HL-60 (cell line): ENCODE measurements around the gene RNF220.

ENCODE experiments used
- DNase-seq, 2 experiments: peaks; one replicate each; pipeline ENCODE4 v3.0.0-alpha.2; 2010 to 2020; ENCODE audit warnings: low read depth in 1 of 2, low spot score in 1 of 2
- H3K27ac ChIP-seq: fragments of 250-450 bp; sonication (Bioruptor Pico); replicated peaks from 2 replicates; pipeline ENCODE4 v1.5.1; 2020; ENCODE audit warnings: mild to moderate bottlenecking, moderate library complexity
- H3K27me3 ChIP-seq: fragments of 250-450 bp; sonication (Bioruptor Pico); 2 replicates; pipeline ENCODE4 v1.5.1; 2021; ENCODE audit warnings: mild to moderate bottlenecking, moderate library complexity; ENCODE audit not compliant: insufficient read depth, poor library complexity, severe bottlenecking
- H3K4me3 ChIP-seq: replicated peaks from 2 replicates; pipeline ENCODE4 v1.5.1; 2011; ENCODE audit warnings: mild to moderate bottlenecking, control low read depth, low read length; ENCODE audit not compliant: insufficient read depth
- GABPA ChIP-seq: IDR thresholded peaks from 2 replicates; pipeline ENCODE4 v1.6.1; 2012; ENCODE audit warnings: low read depth
- POLR2AphosphoS5 ChIP-seq: IDR thresholded peaks from 2 replicates; pipeline ENCODE4 v1.6.1; 2012; ENCODE audit warnings: low read depth
- SPI1 ChIP-seq: IDR thresholded peaks from 2 replicates; pipeline ENCODE4 v1.6.1; 2012; ENCODE audit warnings: low read depth, mild to moderate bottlenecking, borderline replicate concordance
- TF ChIP-seq, protein P1 (sequence below): IDR thresholded peaks from 2 replicates; pipeline ENCODE4 v1.6.1; 2012; ENCODE audit warnings: low read depth; ENCODE audit not compliant: insufficient replicate concordance
- TF ChIP-seq, protein P2 (sequence below): IDR thresholded peaks from one replicate; pipeline ENCODE4 v1.5.1; 2011; ENCODE audit warnings: low read length, control low read depth, inconsistent platforms; ENCODE audit not compliant: insufficient read depth

The RNF220 gene

DNA sequence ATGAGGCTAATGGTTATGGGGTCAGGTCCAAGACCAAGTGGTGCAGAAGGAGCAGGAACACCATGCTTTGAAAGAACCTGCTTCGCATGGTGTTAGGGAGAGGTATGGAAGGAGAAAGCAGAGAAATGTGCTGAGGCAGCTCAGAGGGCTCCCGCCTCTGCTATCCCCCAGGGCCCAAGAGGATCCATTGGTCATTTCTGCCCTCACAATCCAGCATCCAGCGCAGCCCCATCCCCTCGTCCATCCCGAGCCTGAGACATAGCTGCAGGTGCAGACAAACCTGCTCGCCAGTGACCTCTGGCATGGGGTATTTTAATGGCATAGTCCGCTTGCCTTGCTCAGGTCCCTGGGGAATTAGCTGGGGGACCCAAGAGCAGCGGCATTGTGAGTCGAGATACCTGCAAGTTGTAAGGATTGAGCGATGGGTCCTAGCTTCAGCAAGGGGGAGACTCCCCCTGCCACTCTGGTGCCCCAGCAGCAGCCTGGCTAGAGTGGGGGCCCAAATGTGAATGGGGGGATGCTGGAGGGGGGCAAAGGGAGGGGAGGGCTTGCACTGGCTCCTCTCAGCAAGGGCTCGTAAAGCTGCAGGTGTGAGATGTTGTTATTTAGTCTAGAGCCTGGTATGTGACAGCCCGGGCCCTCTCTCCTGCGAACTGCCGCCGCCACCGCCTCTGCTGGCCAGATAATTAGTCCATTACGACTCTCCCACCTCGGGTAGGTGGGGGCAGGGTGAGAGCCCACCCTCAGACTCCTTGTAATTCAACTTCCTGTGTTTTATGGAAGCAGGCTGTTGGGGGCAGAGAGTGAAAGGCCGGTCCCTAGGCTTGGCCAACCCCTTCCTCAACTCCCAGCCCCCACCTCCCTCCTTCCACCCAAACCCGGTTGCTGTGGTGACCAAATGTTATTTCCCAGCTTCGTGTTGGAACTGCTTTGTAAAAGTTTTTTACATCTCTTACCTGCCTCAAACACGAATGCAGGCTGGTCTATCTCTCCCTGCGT, 118.8 kb downstream of the RNF220 start:
- DNase-seq: no peak
- no peak for TF ChIP-seq SPI1
- TF ChIP-seq, protein P1, sequence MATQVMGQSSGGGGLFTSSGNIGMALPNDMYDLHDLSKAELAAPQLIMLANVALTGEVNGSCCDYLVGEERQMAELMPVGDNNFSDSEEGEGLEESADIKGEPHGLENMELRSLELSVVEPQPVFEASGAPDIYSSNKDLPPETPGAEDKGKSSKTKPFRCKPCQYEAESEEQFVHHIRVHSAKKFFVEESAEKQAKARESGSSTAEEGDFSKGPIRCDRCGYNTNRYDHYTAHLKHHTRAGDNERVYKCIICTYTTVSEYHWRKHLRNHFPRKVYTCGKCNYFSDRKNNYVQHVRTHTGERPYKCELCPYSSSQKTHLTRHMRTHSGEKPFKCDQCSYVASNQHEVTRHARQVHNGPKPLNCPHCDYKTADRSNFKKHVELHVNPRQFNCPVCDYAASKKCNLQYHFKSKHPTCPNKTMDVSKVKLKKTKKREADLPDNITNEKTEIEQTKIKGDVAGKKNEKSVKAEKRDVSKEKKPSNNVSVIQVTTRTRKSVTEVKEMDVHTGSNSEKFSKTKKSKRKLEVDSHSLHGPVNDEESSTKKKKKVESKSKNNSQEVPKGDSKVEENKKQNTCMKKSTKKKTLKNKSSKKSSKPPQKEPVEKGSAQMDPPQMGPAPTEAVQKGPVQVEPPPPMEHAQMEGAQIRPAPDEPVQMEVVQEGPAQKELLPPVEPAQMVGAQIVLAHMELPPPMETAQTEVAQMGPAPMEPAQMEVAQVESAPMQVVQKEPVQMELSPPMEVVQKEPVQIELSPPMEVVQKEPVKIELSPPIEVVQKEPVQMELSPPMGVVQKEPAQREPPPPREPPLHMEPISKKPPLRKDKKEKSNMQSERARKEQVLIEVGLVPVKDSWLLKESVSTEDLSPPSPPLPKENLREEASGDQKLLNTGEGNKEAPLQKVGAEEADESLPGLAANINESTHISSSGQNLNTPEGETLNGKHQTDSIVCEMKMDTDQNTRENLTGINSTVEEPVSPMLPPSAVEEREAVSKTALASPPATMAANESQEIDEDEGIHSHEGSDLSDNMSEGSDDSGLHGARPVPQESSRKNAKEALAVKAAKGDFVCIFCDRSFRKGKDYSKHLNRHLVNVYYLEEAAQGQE: no peak
- TF ChIP-seq, protein P2, sequence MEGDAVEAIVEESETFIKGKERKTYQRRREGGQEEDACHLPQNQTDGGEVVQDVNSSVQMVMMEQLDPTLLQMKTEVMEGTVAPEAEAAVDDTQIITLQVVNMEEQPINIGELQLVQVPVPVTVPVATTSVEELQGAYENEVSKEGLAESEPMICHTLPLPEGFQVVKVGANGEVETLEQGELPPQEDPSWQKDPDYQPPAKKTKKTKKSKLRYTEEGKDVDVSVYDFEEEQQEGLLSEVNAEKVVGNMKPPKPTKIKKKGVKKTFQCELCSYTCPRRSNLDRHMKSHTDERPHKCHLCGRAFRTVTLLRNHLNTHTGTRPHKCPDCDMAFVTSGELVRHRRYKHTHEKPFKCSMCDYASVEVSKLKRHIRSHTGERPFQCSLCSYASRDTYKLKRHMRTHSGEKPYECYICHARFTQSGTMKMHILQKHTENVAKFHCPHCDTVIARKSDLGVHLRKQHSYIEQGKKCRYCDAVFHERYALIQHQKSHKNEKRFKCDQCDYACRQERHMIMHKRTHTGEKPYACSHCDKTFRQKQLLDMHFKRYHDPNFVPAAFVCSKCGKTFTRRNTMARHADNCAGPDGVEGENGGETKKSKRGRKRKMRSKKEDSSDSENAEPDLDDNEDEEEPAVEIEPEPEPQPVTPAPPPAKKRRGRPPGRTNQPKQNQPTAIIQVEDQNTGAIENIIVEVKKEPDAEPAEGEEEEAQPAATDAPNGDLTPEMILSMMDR: no peak
- no peak for TF ChIP-seq GABPA
- TF ChIP-seq POLR2AphosphoS5: no peak
- H3K27me3 ChIP-seq: no peaks in the 10 kb centered on the region
- H3K4me3 ChIP-seq: no peak overlapping the region
- H3K27ac ChIP-seq: no peak overlapping the region

DNA sequence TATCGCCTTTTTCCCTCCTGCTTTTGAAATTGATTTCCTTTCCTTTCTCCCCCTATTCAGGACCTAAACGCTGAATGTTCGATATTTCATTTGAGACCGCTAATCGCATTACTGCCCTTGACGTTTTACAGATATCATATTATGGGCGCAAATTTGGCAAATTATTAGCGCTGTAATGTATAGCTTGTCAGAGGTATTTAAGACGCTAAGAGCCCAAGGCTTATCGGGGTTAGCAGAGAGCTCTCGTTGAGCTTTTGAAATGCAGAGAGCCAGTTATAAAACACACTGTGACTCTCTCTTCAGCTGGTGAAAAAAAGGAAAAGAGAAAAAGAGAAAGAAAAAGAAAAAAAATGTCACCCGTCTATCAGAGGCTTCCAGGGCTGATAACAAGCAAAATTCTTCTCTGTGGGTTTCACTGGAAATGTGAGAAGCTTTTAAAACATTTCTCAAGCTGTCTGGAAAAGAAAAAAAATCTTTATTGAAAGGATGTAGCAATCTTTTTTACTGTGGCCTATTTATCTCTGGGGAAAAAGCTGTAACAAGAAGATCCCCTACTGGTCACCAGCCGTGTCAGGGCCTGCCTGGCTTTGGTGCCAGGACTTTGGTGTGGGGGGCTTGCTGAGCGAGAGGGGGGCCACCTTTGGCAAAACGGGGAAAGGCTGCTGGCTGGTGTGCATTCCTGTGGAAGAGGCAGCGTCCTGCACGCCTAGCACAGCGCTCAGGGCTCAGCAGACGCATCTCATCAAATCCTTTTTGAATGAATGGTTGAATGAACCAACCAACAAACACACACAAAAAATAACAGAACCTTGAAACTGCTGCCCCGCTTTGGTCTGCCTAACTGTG, 119.8 kb downstream of the RNF220 start:
- Histone ChIP-seq H3K27ac (no peak overlapping the region), H3K27me3 (no peaks in the 10 kb centered on the region), H3K4me3 (no peak overlapping the region)
- TF ChIP-seq POLR2AphosphoS5 (no peak), SPI1 (no peak), GABPA (no peak)
- TF ChIP-seq, protein P2: no peak
- TF ChIP-seq, protein P1: no peak
- DNase-seq: no peak

DNA sequence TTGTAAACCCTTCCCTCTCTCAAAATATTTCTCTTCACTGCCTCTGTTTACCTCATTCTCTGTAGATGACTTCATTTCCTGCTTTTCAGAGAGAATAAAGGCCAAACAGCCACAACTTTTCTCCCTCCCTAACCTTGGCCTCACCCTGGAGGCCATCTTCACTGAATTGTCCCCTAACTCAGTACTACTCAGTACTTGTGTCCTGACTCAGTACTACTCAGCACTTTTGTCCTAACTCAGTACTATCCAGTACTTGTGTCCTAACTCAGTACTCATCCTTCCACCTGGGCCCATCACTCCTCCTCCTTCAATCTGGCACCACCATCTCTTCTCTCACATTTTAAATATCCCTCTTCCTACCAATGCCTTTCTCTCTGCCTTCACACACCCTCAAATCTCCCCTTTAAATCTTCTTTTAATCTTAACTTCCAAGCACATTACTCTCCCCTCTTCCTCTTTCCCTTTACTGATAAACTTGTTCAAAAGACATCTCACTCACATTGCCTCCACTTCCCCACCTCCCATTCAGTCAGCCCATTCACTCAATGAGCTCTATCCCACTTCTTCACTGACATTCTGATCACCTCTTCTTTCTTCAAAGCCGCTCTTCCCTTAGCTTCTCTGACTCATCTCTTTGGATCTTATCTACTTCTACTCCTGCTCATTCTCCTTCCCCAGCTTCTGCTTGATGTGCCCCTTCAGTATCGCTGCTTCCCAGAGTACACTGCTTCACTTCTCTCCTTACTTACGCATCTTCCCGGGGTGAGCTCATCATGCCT, 121.4 kb downstream of the RNF220 start:
- TF ChIP-seq, protein P2: no peak
- no peak for TF ChIP-seq GABPA
- TF ChIP-seq, protein P1: no peak
- TF ChIP-seq SPI1: no peak
- no peak for TF ChIP-seq POLR2AphosphoS5
- no peak for DNase-seq
- no peak overlapping the region for H3K4me3 ChIP-seq
- H3K27me3 ChIP-seq: no peaks in the 10 kb centered on the region
- H3K27ac ChIP-seq: no peak overlapping the region
